Left ventricle myocardium inferior (tissue), 1 donor: ENCODE results near the gene ACSM5. TPM values are rescaled to one million over a fixed set of nuclear protein-coding genes. Genes with fewer than 3 reads are reported as not detected.

Experiments used
- DNase-seq: peaks from one replicate; pipeline ENCODE4 v3.0.0-alpha.2; 2020
- H3K27ac ChIP-seq: fragments of 200-600 bp; replicated peaks from 2 replicates; pipeline ENCODE4 v1.8.0; 2021
- H3K27me3 ChIP-seq: fragments of 200-600 bp; 2 replicates; pipeline ENCODE4 v1.8.0; 2021; ENCODE audit warnings: low read depth
- H3K36me3 ChIP-seq: fragments of 200-600 bp; 2 replicates; pipeline ENCODE4 v1.8.0; 2021
- H3K4me1 ChIP-seq: fragments of 200-600 bp; 2 replicates; pipeline ENCODE4 v1.8.0; 2021
- H3K4me3 ChIP-seq: fragments of 200-600 bp; 2 replicates; pipeline ENCODE4 v1.8.0; 2021; ENCODE audit warnings: mild to moderate bottlenecking, moderate library complexity
- H3K9me3 ChIP-seq: fragments of 200-600 bp; replicated peaks from 2 replicates; pipeline ENCODE4 v1.8.0; 2021
- CTCF ChIP-seq: fragments of 200-600 bp; IDR thresholded peaks from 2 replicates; pipeline ENCODE4 v1.8.0; 2021; ENCODE audit warnings: antibody characterized with exemption, mild to moderate bottlenecking, borderline replicate concordance
- intact Hi-C: fragments of 100-400 bp; cut with micrococcal nuclease; formaldehyde crosslinking; loops from one replicate; pipeline ENCODE4 v1.11.0; 2022
- long read RNA-seq: library from polyadenylated mRNA; unstranded; transcript quantifications from one replicate; pipeline ENCODE4 v2.0.0, GENCODE V29; 2021
- total RNA-seq: library from RNA; stranded (reverse); fragmentation: NEBNext Ultra II Directional; extraction: Animal tissue kit (Norgen Biotek cat#: 25700); gene quantifications from one replicate; pipeline ENCODE4 v1.2.1, GENCODE V29; 2021
- donor health status: DM: no; HTN: yes; CAD: no; lungs with severe emphysema.

Gene ACSM5
- 1.6 TPM for total RNA-seq
- long read RNA-seq, partial matches to known transcripts: 1 of 4 reads
- long read RNA-seq, other reads (novel, unspliced or antisense): 0 of 4 reads

GRCh38 chr16:20409398-20410120 lies at the start of gene ACSM5:
Gene ACSM5, plus strand, starts transcription at chr16:20409534. Its CDS starts 1,951 bp downstream, at chr16:20411485.
- intact Hi-C loops: no loop called here

GRCh38 chr16:20359997-20360396 lies 49.3 kb upstream of the ACSM5 start:
- no peak for DNase-seq
- no peak overlapping the region for H3K4me3 ChIP-seq
- H3K9me3 ChIP-seq: peaks cover 3% of the 10 kb centered on the region
- no peak overlapping the region for H3K27ac ChIP-seq
- intact Hi-C loops: no loop called here
- no peak for TF ChIP-seq CTCF
- H3K27me3 ChIP-seq: peaks cover 64% of the 10 kb centered on the region
- H3K4me1 ChIP-seq: no peaks in the 10 kb centered on the region
- H3K36me3 ChIP-seq: no peaks in the 10 kb centered on the region

More at GRCh38 chr16:20409398-20410120, at the start of gene ACSM5:
- Histone ChIP-seq H3K27ac (no peak within 1 kb of the TSS), H3K9me3 (no peaks in the 10 kb centered on the region), H3K36me3 (no peaks in the 10 kb centered on the region), H3K27me3 (peaks cover 2% of the 10 kb centered on the region), H3K4me3 (no peak within 1 kb of the TSS), H3K4me1 (no peaks in the 10 kb centered on the region)
- peak; percentile 56 for DNase-seq
- TF ChIP-seq CTCF: no peak

GRCh38 chr16:20363191-20363590 lies 46.1 kb upstream of the ACSM5 start:
- intact Hi-C loops: no loop called here
- no peaks in the 10 kb centered on the region for H3K36me3 ChIP-seq
- H3K4me3 ChIP-seq: no peak overlapping the region
- H3K4me1 ChIP-seq: no peaks in the 10 kb centered on the region
- H3K27me3 ChIP-seq: peaks cover 46% of the 10 kb centered on the region
- TF ChIP-seq CTCF: no peak
- H3K27ac ChIP-seq: no peak overlapping the region
- no peak for DNase-seq
- H3K9me3 ChIP-seq: peaks cover 3% of the 10 kb centered on the region

GRCh38 chr16:20364051-20364450 lies 45.3 kb upstream of the ACSM5 start:
- DNase-seq: no peak
- H3K4me1 ChIP-seq: no peaks in the 10 kb centered on the region
- no peak overlapping the region for H3K27ac ChIP-seq
- TF ChIP-seq CTCF: no peak
- H3K36me3 ChIP-seq: no peaks in the 10 kb centered on the region
- H3K4me3 ChIP-seq: no peak overlapping the region
- H3K27me3 ChIP-seq: peaks cover 47% of the 10 kb centered on the region
- intact Hi-C loops: no loop called here
- H3K9me3 ChIP-seq: peaks cover 3% of the 10 kb centered on the region

- intact Hi-C loops: no loop called here
- Histone ChIP-seq H3K27ac (no peak overlapping the region), H3K9me3 (peaks cover 6% of the 10 kb centered on the region), H3K4me1 (no peaks in the 10 kb centered on the region), H3K4me3 (no peak overlapping the region), H3K36me3 (no peaks in the 10 kb centered on the region), H3K27me3 (peaks cover 71% of the 10 kb centered on the region)
- no peak for DNase-seq
- no peak for TF ChIP-seq CTCF
Observed at GRCh38 chr16:20369452-20370054, 39.8 kb upstream of the ACSM5 start.
